T-cell (primary cell): ENCODE measurements around the gene RNASET2. TPM values are rescaled to one million over a fixed set of nuclear protein-coding genes. Genes with fewer than 3 reads are reported as not detected.

Source experiments
- ATAC-seq, 4 experiments: fragments of 200-7000 bp in 3 of 4; fragments of 150-1000 bp in 1 of 4; cut with Tn5 transposase; replicated peaks in 1 of 4; 1 replicate in 3 of 4; 2 replicates in 1 of 4; pipeline ENCODE4 v1.10.0; 2021; ENCODE audit warnings: moderate library complexity in 3 of 4, mild to moderate bottlenecking in 2 of 4, moderate number of reproducible peaks in 1 of 4
- CTCF ChIA-PET, 2 donors: fragments of 300-600 bp; sonication (Branson Sonifier 250); formaldehyde crosslinking; loops; one replicate each; lab custom pipeline; 2022; ENCODE audit warnings: antibody characterized with exemption in 2 of 2; lab: Charles Lee
- POLR2A ChIA-PET, 2 donors: fragments of 300-600 bp; sonication (Branson Sonifier 250); formaldehyde crosslinking; loops; one replicate each; lab custom pipeline; 2022; ENCODE audit warnings: antibody characterized with exemption in 2 of 2; lab: Charles Lee
- DNase-seq, 35 experiments: peaks; one replicate each; pipeline versions ENCODE4 v3.0.0 to v3.0.0-alpha.2; 2013 to 2023
- H3K27ac ChIP-seq: one replicate; pipeline ENCODE4 v1.5.1; 2013; ENCODE audit warnings: low read length
- H3K27me3 ChIP-seq, 2 experiments: replicated peaks in 1 of 2; 1 replicate in 1 of 2; 2 replicates in 1 of 2; pipeline versions ENCODE4 v1.6.1 to v1.7.0; 2013; ENCODE audit warnings: low read length in 1 of 2, mixed read lengths in 1 of 2; ENCODE audit not compliant: control insufficient read depth in 2 of 2, insufficient read depth in 2 of 2; ENCODE audit errors: extremely low read depth in 1 of 2
- H3K36me3 ChIP-seq, 2 donors: 1 replicate in 1 of 2; 2 replicates in 1 of 2; pipeline versions ENCODE4 v1.6.1 to v1.7.0; 2013; ENCODE audit warnings: low read length in 1 of 2; ENCODE audit not compliant: control insufficient read depth in 2 of 2, insufficient read depth in 1 of 2; ENCODE audit errors: extremely low read depth in 1 of 2
- H3K4me1 ChIP-seq, 2 experiments: 1 replicate in 1 of 2; 2 replicates in 1 of 2; pipeline versions ENCODE4 v1.6.1 to v1.7.0; 2013; ENCODE audit warnings: low read length in 2 of 2, mixed read lengths in 1 of 2; ENCODE audit not compliant: insufficient read depth in 2 of 2, control insufficient read depth in 1 of 2; ENCODE audit errors: extremely low read depth in 1 of 2
- H3K4me3 ChIP-seq, 2 donors: 1 replicate in 1 of 2; 2 replicates in 1 of 2; pipeline versions ENCODE4 v1.5.1 to v1.7.0; 2013; ENCODE audit warnings: mild to moderate bottlenecking in 2 of 2, low read length in 1 of 2, moderate library complexity in 1 of 2; ENCODE audit not compliant: control insufficient read depth in 1 of 2; ENCODE audit errors: extremely low read depth in 1 of 2
- H3K9me3 ChIP-seq: 2 replicates; pipeline ENCODE4 v1.7.0; 2013
- H3K27ac Mint-ChIP-seq, 2 donors: one replicate each; pipeline ENCODE4 v1.8.0; 2020 to 2021; ENCODE audit warnings: mild to moderate bottlenecking in 2 of 2, mixed read lengths in 2 of 2
- H3K27me3 Mint-ChIP-seq, 2 donors: one replicate each; pipeline ENCODE4 v1.8.0; 2021 to 2022; ENCODE audit warnings: mixed read lengths in 2 of 2
- H3K36me3 Mint-ChIP-seq: one replicate; pipeline ENCODE4 v1.8.0; 2021; ENCODE audit warnings: mixed read lengths
- H3K4me1 Mint-ChIP-seq, 3 donors: one replicate each; pipeline ENCODE4 v1.8.0; 2020 to 2022; ENCODE audit warnings: mixed read lengths in 3 of 3, mild to moderate bottlenecking in 1 of 3
- H3K4me3 Mint-ChIP-seq, 3 donors: one replicate each; pipeline ENCODE4 v1.8.0; 2020 to 2022; ENCODE audit warnings: mild to moderate bottlenecking in 3 of 3, mixed read lengths in 3 of 3, moderate library complexity in 3 of 3
- H3K9me3 Mint-ChIP-seq, 3 donors: one replicate each; pipeline ENCODE4 v1.8.0; 2020 to 2022; ENCODE audit warnings: mixed read lengths in 3 of 3
- WGBS: methylation state at CpG from one replicate; pipeline ENCODE4 v1.1.5; 2013; ENCODE audit warnings: missing lambda C conversion rate; ENCODE audit not compliant: insufficient coverage; 5-methylcytosine and 5-hydroxymethylcytosine counted together
- total RNA-seq, 35 experiments: library from RNA in 6 of 35; stranded (reverse) in 6 of 35; fragments of 120-200 nt in 1 of 35; gene quantifications; one replicate each; pipeline versions ENCODE4 v1.2.1 to v1.2.4 and lab custom pipeline; 2013 to 2026

Gene RNASET2
- total RNA-seq, 5 donors from 2014 or later (not counting 1 experiment from before 2014, with no cell fraction given): 121 to 275 (median 252) TPM

- ATAC-seq (peak; percentile 4 to 6 (median 4)), DNase-seq (peak in 14 of 35 experiments; percentile 0 to 18 (median 5))
- Mint-ChIP-seq H3K4me1 (peaks cover 30 to 38% (median 30%) of the 10 kb centered on the region in 3 donors), H3K27ac (peak overlapping the region in 1 of 2 donors; percentile 72), H3K4me3 (peak overlapping the region; percentile 84 to 89 (median 85)), H3K9me3 (no peaks in the 10 kb centered on the region), H3K27me3 (no peaks in the 10 kb centered on the region), H3K36me3 (peaks cover 9% of the 10 kb centered on the region)
- peak overlapping the region; percentile 95 to 98 for H3K4me3 ChIP-seq
- POLR2A ChIA-PET: no interaction called here
- H3K27ac ChIP-seq: peak overlapping the region; percentile 24
- H3K4me1 ChIP-seq: peaks cover 6 to 19% of the 10 kb centered on the region in 2 experiments
- CTCF ChIA-PET: interaction anchor here (0.9 to 1.7 kb wide), 6 partner anchors 9 to 211 kb away, joined by 3 to 27 read pairs (median 4); no protein-coding TSS in a partner anchor
- H3K27me3 ChIP-seq: no peaks in the 10 kb centered on the region
- peaks cover 0 to 8% of the 10 kb centered on the region in 2 donors for H3K36me3 ChIP-seq
- H3K9me3 ChIP-seq: no peaks in the 10 kb centered on the region
- WGBS: under 1% methylated on average over 94 of the region's 96 CpGs
Measured at GRCh38 chr6:166998256-166999144, 42.1 kb upstream of the RNASET2 start.

DNA sequence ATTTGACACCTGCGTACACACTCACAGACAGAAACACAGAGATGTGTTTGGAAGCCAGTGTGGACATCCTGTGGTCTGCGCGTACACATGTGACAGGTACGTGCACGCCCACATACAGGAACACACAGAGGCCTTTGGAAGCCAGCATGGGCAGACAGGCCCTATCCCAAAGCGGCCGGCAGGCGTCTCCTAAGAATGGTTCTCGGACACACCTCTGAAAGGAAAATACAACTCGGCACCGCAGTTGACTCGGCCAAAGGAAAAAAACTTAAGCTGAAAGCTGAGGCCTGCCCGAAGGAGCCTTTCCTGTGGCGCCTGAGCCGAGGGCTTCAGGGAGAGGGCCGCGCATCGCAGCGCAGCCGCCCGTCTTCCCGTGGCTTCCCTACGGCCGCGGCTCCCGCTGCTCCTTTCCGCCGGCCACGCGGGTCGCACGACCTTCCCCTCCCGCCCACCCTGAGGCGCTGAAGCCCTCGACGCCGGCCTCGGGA, 41.5 kb upstream of the RNASET2 start:
- Mint-ChIP-seq H3K9me3 (no peaks in the 10 kb centered on the region), H3K4me1 (peaks cover 30 to 39% (median 30%) of the 10 kb centered on the region in 3 donors), H3K27me3 (no peaks in the 10 kb centered on the region), H3K36me3 (peaks cover 11% of the 10 kb centered on the region), H3K4me3 (peak overlapping the region; percentile 84 to 85 (median 84)), H3K27ac (peak overlapping the region; percentile 55 to 77)
- no peaks in the 10 kb centered on the region for H3K27me3 ChIP-seq
- no peak overlapping the region for H3K27ac ChIP-seq
- ChIA-PET POLR2A (no interaction called here), CTCF (interaction anchor here (0.9 to 1.5 kb wide), 3 partner anchors 9 to 144 kb away, joined by 3 to 4 read pairs (median 3); no protein-coding TSS in a partner anchor)
- no peaks in the 10 kb centered on the region for H3K9me3 ChIP-seq
- DNase-seq: peak in 30 of 35 experiments; percentile 10 to 55 (median 22)
- WGBS: 2% methylated on average over 33 of the region's 38 CpGs
- peak in 1 of 4 experiments; percentile 21 for ATAC-seq
- H3K4me1 ChIP-seq: peaks cover 6 to 19% of the 10 kb centered on the region in 2 experiments
- peak overlapping the region; percentile 95 to 98 for H3K4me3 ChIP-seq
- H3K36me3 ChIP-seq: peaks cover 0 to 5% of the 10 kb centered on the region in 2 donors

DNA sequence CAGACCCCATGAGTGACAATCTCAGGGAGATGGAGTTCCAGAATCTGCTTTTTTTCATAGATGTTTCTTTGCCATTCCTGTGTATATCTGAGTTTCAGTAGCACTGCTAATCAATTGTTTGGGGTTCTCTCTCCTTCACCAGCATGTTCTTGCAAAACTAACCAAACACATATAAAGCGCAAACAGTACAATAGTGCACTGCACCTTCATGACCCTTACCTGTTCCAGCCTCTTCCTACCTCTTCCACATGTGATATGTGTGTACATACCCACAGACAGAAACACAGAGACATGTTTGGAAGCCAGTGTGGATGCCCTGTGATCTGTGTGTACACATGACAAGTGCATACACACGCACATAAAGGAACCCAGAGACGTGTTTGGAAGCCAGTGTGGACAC, 41.0 kb upstream of the RNASET2 start:
- Histone ChIP-seq H3K4me1 (peaks cover 6 to 19% of the 10 kb centered on the region in 2 experiments), H3K36me3 (peaks cover 0 to 9% of the 10 kb centered on the region in 2 donors), H3K27ac (no peak overlapping the region), H3K9me3 (no peaks in the 10 kb centered on the region), H3K4me3 (peak overlapping the region; percentile 95 to 98), H3K27me3 (no peaks in the 10 kb centered on the region)
- H3K4me3 Mint-ChIP-seq: peak overlapping the region; percentile 84 to 85 (median 84)
- DNase-seq: no peak
- no peaks in the 10 kb centered on the region for H3K27me3 Mint-ChIP-seq
- POLR2A ChIA-PET: no interaction called here
- no peaks in the 10 kb centered on the region for H3K9me3 Mint-ChIP-seq
- ATAC-seq: no peak
- peaks cover 11% of the 10 kb centered on the region for H3K36me3 Mint-ChIP-seq
- CTCF ChIA-PET: interaction anchor here (0.9 to 1.5 kb wide), 2 partner anchors 8 to 145 kb away, joined by 3 to 4 read pairs; no protein-coding TSS in a partner anchor
- 67% methylated on average over 3 of the region's 3 CpGs for WGBS
- peaks cover 30 to 39% (median 30%) of the 10 kb centered on the region in 3 donors for H3K4me1 Mint-ChIP-seq
- peak overlapping the region; percentile 55 to 77 for H3K27ac Mint-ChIP-seq

DNA sequence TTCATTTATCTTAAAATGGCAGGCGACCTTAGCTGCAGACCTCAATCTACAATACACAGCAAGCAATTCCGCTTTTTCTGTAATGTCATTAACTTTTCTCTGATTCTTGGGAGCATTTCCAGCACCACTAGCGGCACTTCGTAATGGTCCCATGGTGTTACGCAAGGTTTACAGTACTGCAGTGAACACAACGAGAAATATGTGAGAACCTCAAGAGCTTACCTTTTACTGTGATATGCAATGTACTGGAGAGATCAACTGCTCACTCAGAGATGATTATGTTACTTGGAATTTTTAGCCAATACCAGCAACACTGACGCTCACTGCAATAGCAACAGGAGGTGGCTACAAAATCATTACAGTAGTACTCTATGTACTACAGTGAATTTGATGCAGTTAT, 40.1 kb upstream of the RNASET2 start:
- DNase-seq: no peak

GRCh38 chr6:166989427-166990032, 33.2 kb upstream of the RNASET2 start:
- Histone ChIP-seq H3K4me1 (peaks cover 8 to 9% of the 10 kb centered on the region in 2 experiments), H3K27ac (no peak overlapping the region), H3K36me3 (peaks cover 0 to 9% of the 10 kb centered on the region in 2 donors), H3K9me3 (no peaks in the 10 kb centered on the region), H3K27me3 (no peaks in the 10 kb centered on the region), H3K4me3 (no peak overlapping the region)
- DNase-seq (peak in 27 of 35 experiments; percentile 14 to 76 (median 43)), ATAC-seq (peak; percentile 66 to 82 (median 76))
- Mint-ChIP-seq H3K4me3 (no peak overlapping the region), H3K27ac (peak overlapping the region; percentile 61 to 65), H3K9me3 (no peaks in the 10 kb centered on the region), H3K27me3 (no peaks in the 10 kb centered on the region), H3K36me3 (peaks cover 21% of the 10 kb centered on the region), H3K4me1 (peaks cover 15 to 31% (median 30%) of the 10 kb centered on the region in 3 donors)
- WGBS: 50% methylated on average over 2 of the region's 10 CpGs
- CTCF ChIA-PET: interaction anchor here (0.6 to 3.7 kb wide), 42 partner anchors 8 to 382 kb away, joined by 3 to 38 read pairs (median 6); partner anchors contain the start of genes CEP43 (in 2 of the 2) and RNASET2 (in 1 of the 2)
- POLR2A ChIA-PET: interaction anchor here (0.6 to 0.7 kb wide), 3 partner anchors 33 to 203 kb away, joined by 3 to 4 read pairs (median 4); partner anchors contain the start of gene RNASET2 (in 1 of the 2)

More for the DNA sequence above, 40.1 kb upstream of the RNASET2 start:
- H3K27me3 Mint-ChIP-seq: no peaks in the 10 kb centered on the region
- Histone ChIP-seq H3K36me3 (peaks cover 0 to 8% of the 10 kb centered on the region in 2 donors), H3K27me3 (no peaks in the 10 kb centered on the region), H3K4me3 (no peak overlapping the region), H3K4me1 (peaks cover 6 to 17% of the 10 kb centered on the region in 2 experiments), H3K9me3 (no peaks in the 10 kb centered on the region), H3K27ac (no peak overlapping the region)
- H3K4me1 Mint-ChIP-seq: peaks cover 24 to 32% (median 26%) of the 10 kb centered on the region in 3 donors
- H3K36me3 Mint-ChIP-seq: peaks cover 14% of the 10 kb centered on the region
- 95% methylated on average over 3 of the region's 7 CpGs for WGBS
- H3K4me3 Mint-ChIP-seq: no peak overlapping the region
- no peak overlapping the region for H3K27ac Mint-ChIP-seq
- ChIA-PET CTCF (interaction anchor here in 1 of 2 donors (1.1 to 1.2 kb wide), 2 partner anchors 55 to 222 kb away, joined by 4 to 8 read pairs; no protein-coding TSS in a partner anchor), POLR2A (interaction anchor here (0.5 to 0.6 kb wide), 2 partner anchors 17 to 133 kb away, joined by 3 read pairs; no protein-coding TSS in a partner anchor)
- no peak for ATAC-seq
- H3K9me3 Mint-ChIP-seq: no peaks in the 10 kb centered on the region
